Kidney capillary endothelial cell (primary cell): ENCODE results near the gene DAZ3.
"Not testable (repeated sequence)": the region's sequence is repeated elsewhere in the genome, so short reads cannot be mapped to it uniquely, and the experiment has no call there.

Experiments used
- DNase-seq: peaks from one replicate; pipeline ENCODE4 v3.0.0-alpha.2; 2018; ENCODE audit warnings: low spot score

The DAZ3 gene

GRCh38 chrY:24813293-24813692 lies at the start of gene DAZ3:
Gene DAZ3 (minus strand): TSS chrY:24813393. CDS start chrY:24813185, 208 bp downstream.
- DNase-seq, result not testable (repeated sequence)

GRCh38 chrY:24833619-24834018 lies 20.4 kb upstream of the DAZ3 start, which contains the start of gene DAZ4:
Gene DAZ4 (plus strand): TSS chrY:24833919. CDS start chrY:24834127, 208 bp downstream.
- not testable (repeated sequence) for DNase-seq

GRCh38 chrY:24825069-24825468 lies 11.9 kb upstream of the DAZ3 start:
- not testable (repeated sequence) for DNase-seq

GRCh38 chrY:24824184-24824879 lies 11.1 kb upstream of the DAZ3 start:
- not testable (repeated sequence) for DNase-seq

GRCh38 chrY:24821836-24822235 lies 8.6 kb upstream of the DAZ3 start:
- DNase-seq, result not testable (repeated sequence)
